HepG2 (cell line): ENCODE results near the gene SRF. TPM values are rescaled to one million over a fixed set of nuclear protein-coding genes. Genes with fewer than 3 reads are reported as not detected.

Experiments
- AHDC1 ChIP-seq: sonication (generic); formaldehyde crosslinking; IDR thresholded peaks from 2 replicates; pipeline ENCODE4 v1.5.1; 2020; ENCODE audit warnings: mild to moderate bottlenecking, missing genetic modification reagents, borderline replicate concordance
- ARNT2 ChIP-seq: sonication (generic); formaldehyde crosslinking; IDR thresholded peaks from 2 replicates; pipeline ENCODE4 v1.8.0; 2022; ENCODE audit warnings: mild to moderate bottlenecking, low read depth, missing genetic modification reagents, moderate library complexity
- ATF7 ChIP-seq, 2 experiments: fragments of 450-650 bp in 1 of 2; sonication (generic) in 1 of 2; formaldehyde crosslinking in 1 of 2; IDR thresholded peaks; 2 replicates each; pipeline versions ENCODE4 v1.4.0 to v1.6.1; 2016 to 2020; ENCODE audit warnings: antibody characterized with exemption in 1 of 2, mild to moderate bottlenecking in 1 of 2, missing genetic modification reagents in 1 of 2
- FOXK1 ChIP-seq: sonication (generic); formaldehyde crosslinking; IDR thresholded peaks from 2 replicates; pipeline ENCODE4 v1.4.0; 2020; ENCODE audit warnings: low read depth, missing genetic modification reagents, borderline replicate concordance
- HOXA9 ChIP-seq: sonication (generic); formaldehyde crosslinking; IDR thresholded peaks from 2 replicates; pipeline ENCODE4 v1.8.1; 2022; ENCODE audit warnings: missing genetic modification reagents, mild to moderate bottlenecking, moderate library complexity, borderline replicate concordance
- MTA3 ChIP-seq: sonication (generic); formaldehyde crosslinking; IDR thresholded peaks from 2 replicates; pipeline ENCODE4 v1.4.0; 2020; ENCODE audit warnings: missing genetic modification reagents
- NONO ChIP-seq, 2 experiments: fragments of 450-650 bp in 1 of 2; sonication (generic) in 1 of 2; formaldehyde crosslinking in 1 of 2; IDR thresholded peaks in 1 of 2; conservative IDR thresholded peaks in 1 of 2; 2 replicates each; pipeline versions ENCODE4 v1.6.1 to v1.8.0; 2017 to 2022; ENCODE audit warnings: mild to moderate bottlenecking in 1 of 2, missing genetic modification reagents in 1 of 2, moderate library complexity in 1 of 2
- POLR2AphosphoS2 ChIP-seq: IDR thresholded peaks from 2 replicates; pipeline ENCODE4 v1.6.1; 2011; ENCODE audit warnings: low read depth, low read length, improper control_type of control experiment
- RARG ChIP-seq: sonication (generic); formaldehyde crosslinking; IDR thresholded peaks from 2 replicates; pipeline ENCODE4 v1.4.0; 2020; ENCODE audit warnings: low read depth, mild to moderate bottlenecking, missing genetic modification reagents
- RFX5 ChIP-seq: IDR thresholded peaks from 2 replicates; pipeline ENCODE4 v1.6.1; 2011; ENCODE audit warnings: low read depth, low read length, improper control_type of control experiment
- ZFP36L1 ChIP-seq: sonication (generic); formaldehyde crosslinking; IDR thresholded peaks from 2 replicates; pipeline ENCODE4 v1.8.0; 2022; ENCODE audit warnings: mild to moderate bottlenecking, missing genetic modification reagents, moderate library complexity
- ZNF296 ChIP-seq: sonication (generic); formaldehyde crosslinking; conservative IDR thresholded peaks from 2 replicates; pipeline ENCODE4 v1.5.0; 2020; ENCODE audit warnings: mild to moderate bottlenecking, missing genetic modification reagents
- ZNF468 ChIP-seq: sonication (generic); formaldehyde crosslinking; IDR thresholded peaks from 2 replicates; pipeline ENCODE4 v1.8.0; 2022; ENCODE audit warnings: mild to moderate bottlenecking, moderate library complexity, missing genetic modification reagents
- ZNF761 ChIP-seq: sonication (generic); formaldehyde crosslinking; conservative IDR thresholded peaks from 2 replicates; pipeline ENCODE4 v1.4.0; 2020; ENCODE audit warnings: mild to moderate bottlenecking, missing genetic modification reagents
- polyA plus RNA-seq, 8 experiments: library from polyadenylated mRNA; depleted of rRNA in 3 of 8; stranded (reverse) in 7 of 8; unstranded in 1 of 8; fragments of >200 nt; fragmentation: Illumina TruSeq in 4 of 8; extraction: Trizol in 4 of 8; gene quantifications; 2 replicates each; pipeline versions ENCODE4 v1.2.1 to v1.2.3, GENCODE V29; 2011 to 2016; ENCODE audit warnings: low read depth in 4 of 8, missing spikeins in 1 of 8, mixed read lengths in 1 of 8; ENCODE audit not compliant: insufficient read depth in 1 of 8
- total RNA-seq, 5 experiments: library from RNA; depleted of rRNA; stranded (reverse); fragments of >200 nt; fragmentation: Illumina TruSeq; extraction: Trizol; gene quantifications; 2 replicates each; pipeline ENCODE4 v1.2.3, GENCODE V29; 2016; ENCODE audit warnings: low read depth in 1 of 5
- TF ChIP-seq, protein P1 (sequence below): sonication (generic); formaldehyde crosslinking; IDR thresholded peaks from 2 replicates; pipeline ENCODE4 v1.4.0; 2020; ENCODE audit warnings: missing genetic modification reagents
- TF ChIP-seq, protein P2 (sequence below): sonication (generic); formaldehyde crosslinking; IDR thresholded peaks from 2 replicates; pipeline ENCODE4 v1.4.0; 2020; ENCODE audit warnings: mild to moderate bottlenecking, missing genetic modification reagents

SRF gene
- total and polyA plus RNA-seq, 2 of the 13 experiments (the other 11 are each of a cell fraction or from before 2014, with no cell fraction given) = 25.5 to 44.1 TPM

GRCh38 chr6:43143235-43144128, 27.6 kb upstream of the SRF start (continued):
- no peak for TF ChIP-seq AHDC1 (CRISPR knock-in tag)
- TF ChIP-seq, protein P1, sequence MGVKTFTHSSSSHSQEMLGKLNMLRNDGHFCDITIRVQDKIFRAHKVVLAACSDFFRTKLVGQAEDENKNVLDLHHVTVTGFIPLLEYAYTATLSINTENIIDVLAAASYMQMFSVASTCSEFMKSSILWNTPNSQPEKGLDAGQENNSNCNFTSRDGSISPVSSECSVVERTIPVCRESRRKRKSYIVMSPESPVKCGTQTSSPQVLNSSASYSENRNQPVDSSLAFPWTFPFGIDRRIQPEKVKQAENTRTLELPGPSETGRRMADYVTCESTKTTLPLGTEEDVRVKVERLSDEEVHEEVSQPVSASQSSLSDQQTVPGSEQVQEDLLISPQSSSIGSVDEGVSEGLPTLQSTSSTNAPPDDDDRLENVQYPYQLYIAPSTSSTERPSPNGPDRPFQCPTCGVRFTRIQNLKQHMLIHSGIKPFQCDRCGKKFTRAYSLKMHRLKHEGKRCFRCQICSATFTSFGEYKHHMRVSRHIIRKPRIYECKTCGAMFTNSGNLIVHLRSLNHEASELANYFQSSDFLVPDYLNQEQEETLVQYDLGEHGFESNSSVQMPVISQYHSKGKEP = no peak
- TF ChIP-seq FOXK1 (CRISPR knock-in tag) = peak; percentile 59; the same call in 1 of the 2 replicates
- TF ChIP-seq ZFP36L1 (CRISPR knock-in tag) = no peak
- TF ChIP-seq ZNF761 (CRISPR knock-in tag) = peak; percentile 73; the same call in 1 of the 2 replicates
- TF ChIP-seq ATF7 (IDR thresholded peaks at IDR 0.05) = no peak
- TF ChIP-seq ATF7 (CRISPR knock-in tag; IDR thresholded peaks at IDR 0.05) = no peak
- TF ChIP-seq MTA3 (CRISPR knock-in tag) = no peak
- TF ChIP-seq, protein P2, sequence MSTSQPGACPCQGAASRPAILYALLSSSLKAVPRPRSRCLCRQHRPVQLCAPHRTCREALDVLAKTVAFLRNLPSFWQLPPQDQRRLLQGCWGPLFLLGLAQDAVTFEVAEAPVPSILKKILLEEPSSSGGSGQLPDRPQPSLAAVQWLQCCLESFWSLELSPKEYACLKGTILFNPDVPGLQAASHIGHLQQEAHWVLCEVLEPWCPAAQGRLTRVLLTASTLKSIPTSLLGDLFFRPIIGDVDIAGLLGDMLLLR (CRISPR knock-in tag) = no peak
- no peak for TF ChIP-seq ZNF468
- TF ChIP-seq RARG (CRISPR knock-in tag) = no peak
- peak; percentile 61; the same call in 1 of the 2 replicates for TF ChIP-seq ARNT2
- TF ChIP-seq HOXA9 = no peak
- TF ChIP-seq POLR2AphosphoS2 = no peak
- TF ChIP-seq NONO (IDR thresholded peaks at IDR 0.05) = no peak
- TF ChIP-seq NONO (CRISPR knock-in tag; conservative IDR thresholded peaks at IDR 0.05) = peak; percentile 87
- TF ChIP-seq ZNF296 = no peak
- no peak for TF ChIP-seq RFX5
